Testis (tissue), 3 donors: ENCODE measurements around the gene CACNA1C. TPM values are rescaled to one million over a fixed set of nuclear protein-coding genes. Genes with fewer than 3 reads are reported as not detected.

Source experiments
- DNase-seq: peaks from one replicate; pipeline ENCODE4 v3.0.0-alpha.2; 2019
- H3K27ac ChIP-seq, 2 donors: fragments of 200-600 bp; sonication (generic); one replicate each; pipeline ENCODE4 v1.5.1; 2019
- H3K27me3 ChIP-seq: fragments of 200-600 bp; sonication (generic); one replicate; pipeline ENCODE4 v1.5.1; 2019
- H3K36me3 ChIP-seq: fragments of 200-600 bp; sonication (generic); one replicate; pipeline ENCODE4 v1.5.1; 2017; ENCODE audit warnings: low read depth; ENCODE audit errors: missing control alignments
- H3K4me1 ChIP-seq: fragments of 200-600 bp; sonication (generic); one replicate; pipeline ENCODE4 v1.5.1; 2019
- H3K4me3 ChIP-seq, 2 donors: fragments of 200-600 bp; sonication (generic); one replicate each; pipeline ENCODE4 v1.5.1; 2017 to 2019
- H3K9me3 ChIP-seq: fragments of 200-600 bp; sonication (generic); one replicate; pipeline ENCODE4 v1.5.1; 2017
- POLR2A ChIP-seq: fragments of 450-650 bp; IDR thresholded peaks from one replicate; pipeline ENCODE4 v1.6.1; 2017; ENCODE audit warnings: antibody characterized with exemption, mild to moderate bottlenecking, moderate library complexity
- WGBS, 2 donors: methylation state at CpG; one replicate each; pipeline ENCODE4 v1.1.5; 2018; 5-methylcytosine and 5-hydroxymethylcytosine counted together
- intact Hi-C: fragments of 100-400 bp; cut with DNase I; formaldehyde crosslinking; loops from one replicate; pipeline ENCODE4 v1.15.1; 2023; ENCODE audit warnings: low total_unique reads
- polyA plus RNA-seq: library from polyadenylated mRNA; stranded (reverse); fragments of 350-450 nt; fragmentation: Illumina TruSeq; extraction: RNeasy Lipid Tissue Mini Kit (QIAGEN cat#74804); gene quantifications from one replicate; pipeline ENCODE4 v1.2.3, GENCODE V29; 2014; ENCODE audit warnings: low read depth, low replicate concordance; ENCODE audit not compliant: insufficient read depth
- total RNA-seq, 2 donors: library from RNA; depleted of rRNA; stranded (reverse); fragments of >200 nt; gene quantifications; one replicate each; pipeline ENCODE4 v1.2.3, GENCODE V29; 2016
- TF ChIP-seq, protein P1 (sequence below), 3 experiments: fragments of 450-650 bp in 2 of 3; fragments of 200-600 bp in 1 of 3; sonication (generic) in 1 of 3; IDR thresholded peaks; one replicate each; pipeline ENCODE4 v1.5.1; 2016 to 2019; ENCODE audit warnings: antibody characterized with exemption in 3 of 3, mild to moderate bottlenecking in 2 of 3, moderate library complexity in 1 of 3

The CACNA1C gene
- total and polyA plus RNA-seq, 3 donors from 2014 or later, result 20.3 to 36.8 (median 32.0) TPM

DNA sequence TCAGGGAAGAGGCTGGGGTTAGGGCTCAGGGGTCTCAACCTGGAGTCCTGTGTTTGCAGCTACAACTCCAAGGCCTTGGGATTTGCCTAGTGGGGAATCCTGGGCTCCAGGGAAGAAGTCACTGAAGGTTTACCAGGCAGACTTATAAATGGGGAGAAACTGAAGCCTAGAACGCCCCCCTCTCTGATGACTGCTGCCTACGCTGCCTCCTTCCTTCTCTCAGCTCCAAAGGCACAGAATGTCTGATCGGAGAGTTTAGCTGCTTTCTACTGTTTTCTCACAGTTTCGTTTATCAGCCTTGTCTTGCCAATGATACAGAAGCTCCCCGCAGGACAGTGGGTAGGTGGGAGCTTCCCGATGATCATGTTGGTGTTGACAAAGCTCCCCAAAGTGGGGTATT, 101.7 kb downstream of the CACNA1C start:
- intact Hi-C loops, result no loop called here
- Histone ChIP-seq H3K4me1 (no peaks in the 10 kb centered on the region), H3K36me3 (no peaks in the 10 kb centered on the region), H3K27ac (no peak overlapping the region), H3K4me3 (no peak overlapping the region), H3K27me3 (no peaks in the 10 kb centered on the region), H3K9me3 (no peaks in the 10 kb centered on the region)
- TF ChIP-seq POLR2A, result no peak
- TF ChIP-seq, protein P1, sequence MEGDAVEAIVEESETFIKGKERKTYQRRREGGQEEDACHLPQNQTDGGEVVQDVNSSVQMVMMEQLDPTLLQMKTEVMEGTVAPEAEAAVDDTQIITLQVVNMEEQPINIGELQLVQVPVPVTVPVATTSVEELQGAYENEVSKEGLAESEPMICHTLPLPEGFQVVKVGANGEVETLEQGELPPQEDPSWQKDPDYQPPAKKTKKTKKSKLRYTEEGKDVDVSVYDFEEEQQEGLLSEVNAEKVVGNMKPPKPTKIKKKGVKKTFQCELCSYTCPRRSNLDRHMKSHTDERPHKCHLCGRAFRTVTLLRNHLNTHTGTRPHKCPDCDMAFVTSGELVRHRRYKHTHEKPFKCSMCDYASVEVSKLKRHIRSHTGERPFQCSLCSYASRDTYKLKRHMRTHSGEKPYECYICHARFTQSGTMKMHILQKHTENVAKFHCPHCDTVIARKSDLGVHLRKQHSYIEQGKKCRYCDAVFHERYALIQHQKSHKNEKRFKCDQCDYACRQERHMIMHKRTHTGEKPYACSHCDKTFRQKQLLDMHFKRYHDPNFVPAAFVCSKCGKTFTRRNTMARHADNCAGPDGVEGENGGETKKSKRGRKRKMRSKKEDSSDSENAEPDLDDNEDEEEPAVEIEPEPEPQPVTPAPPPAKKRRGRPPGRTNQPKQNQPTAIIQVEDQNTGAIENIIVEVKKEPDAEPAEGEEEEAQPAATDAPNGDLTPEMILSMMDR (IDR thresholded peaks at IDR 0.05), result no peak
- 88 to 94% methylated on average over 6 of the region's 6 CpGs for WGBS, 2 donors
- no peak for DNase-seq

DNA sequence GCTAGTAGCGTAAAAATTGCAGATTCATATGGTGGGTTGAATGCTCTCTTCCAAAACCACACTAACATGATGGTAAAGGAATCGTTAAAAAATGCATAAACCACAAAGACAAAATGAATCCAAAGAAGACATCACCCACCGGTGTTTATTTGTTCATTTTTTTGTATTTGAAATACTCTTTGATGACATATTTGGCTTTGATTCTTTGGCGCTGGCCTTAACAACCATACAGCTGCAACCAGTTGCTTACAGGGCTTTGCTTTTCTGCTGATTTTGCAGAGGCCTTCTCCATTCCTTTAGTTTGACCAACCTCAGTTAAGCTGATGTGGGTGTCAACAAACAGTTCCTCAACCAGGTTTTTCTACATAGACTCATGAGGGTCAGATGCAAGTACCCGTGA, 103.5 kb downstream of the CACNA1C start:
- no peak overlapping the region for H3K27ac ChIP-seq
- no peaks in the 10 kb centered on the region for H3K9me3 ChIP-seq
- no peak for TF ChIP-seq POLR2A
- TF ChIP-seq, protein P1 (IDR thresholded peaks at IDR 0.05), result no peak
- H3K4me3 ChIP-seq, result no peak overlapping the region
- no peaks in the 10 kb centered on the region for H3K27me3 ChIP-seq
- intact Hi-C loops, result no loop called here
- H3K36me3 ChIP-seq, result no peaks in the 10 kb centered on the region
- DNase-seq, result no peak
- no peaks in the 10 kb centered on the region for H3K4me1 ChIP-seq
- WGBS, 2 donors, result 87 to 92% methylated on average over 5 of the region's 5 CpGs

DNA sequence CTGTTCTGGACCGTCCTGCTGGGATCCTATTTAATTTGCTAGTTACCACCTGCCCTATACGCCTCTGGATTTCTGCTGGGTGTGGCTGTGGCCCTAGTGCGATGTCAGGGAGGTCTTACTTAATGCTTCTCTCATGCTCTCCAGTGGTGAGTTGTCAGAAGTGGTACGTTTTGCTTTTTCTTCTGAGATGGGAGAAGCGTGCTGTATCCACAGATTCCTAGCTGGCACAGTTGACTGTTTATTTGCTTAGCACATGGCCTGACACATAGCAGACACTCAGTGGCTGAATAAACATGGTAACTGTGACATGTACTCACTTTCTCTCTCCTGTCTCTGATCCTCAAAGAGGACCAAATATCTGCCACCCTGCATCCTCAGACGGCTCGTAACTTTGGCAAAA, 107.3 kb downstream of the CACNA1C start:
- H3K36me3 ChIP-seq, result no peaks in the 10 kb centered on the region
- H3K4me1 ChIP-seq, result peaks cover 20% of the 10 kb centered on the region
- H3K27me3 ChIP-seq, result no peaks in the 10 kb centered on the region
- no peaks in the 10 kb centered on the region for H3K9me3 ChIP-seq
- 86 to 92% methylated on average over 7 of the region's 7 CpGs for WGBS, 2 donors
- DNase-seq, result no peak
- intact Hi-C loops, result no loop called here
- no peak overlapping the region for H3K4me3 ChIP-seq
- no peak for TF ChIP-seq POLR2A
- TF ChIP-seq, protein P1 (IDR thresholded peaks at IDR 0.05), result no peak
- no peak overlapping the region for H3K27ac ChIP-seq

DNA sequence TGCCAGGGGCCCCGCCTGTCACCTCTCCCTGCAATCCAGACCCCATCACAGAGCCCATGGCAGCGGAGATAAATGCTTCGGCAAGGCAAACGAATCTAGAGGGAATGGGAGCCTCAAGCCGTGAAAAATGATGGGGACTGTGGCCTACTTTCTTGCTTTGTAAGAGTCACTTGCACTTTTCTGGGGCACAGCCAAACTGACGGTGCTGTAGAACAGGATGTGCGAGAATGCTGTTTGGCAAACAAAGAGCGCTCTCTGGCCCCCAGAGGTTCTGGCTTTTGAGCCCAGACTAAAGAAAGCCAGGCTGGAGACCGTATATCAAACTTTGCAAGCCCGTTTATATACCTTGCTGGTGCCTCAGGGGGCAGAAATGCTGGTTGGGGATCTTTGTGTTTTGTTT, 108.7 kb downstream of the CACNA1C start:
- Histone ChIP-seq H3K4me3 (no peak overlapping the region), H3K9me3 (no peaks in the 10 kb centered on the region), H3K27me3 (no peaks in the 10 kb centered on the region), H3K4me1 (peaks cover 20% of the 10 kb centered on the region), H3K36me3 (no peaks in the 10 kb centered on the region), H3K27ac (peak overlapping the region in 1 of 2 donors; percentile 66)
- TF ChIP-seq POLR2A, result no peak
- TF ChIP-seq, protein P1 (IDR thresholded peaks at IDR 0.05), result no peak
- DNase-seq, result peak; percentile 89
- intact Hi-C loops, result no loop called here
- 41 to 48% methylated on average over 10 of the region's 10 CpGs for WGBS, 2 donors

DNA sequence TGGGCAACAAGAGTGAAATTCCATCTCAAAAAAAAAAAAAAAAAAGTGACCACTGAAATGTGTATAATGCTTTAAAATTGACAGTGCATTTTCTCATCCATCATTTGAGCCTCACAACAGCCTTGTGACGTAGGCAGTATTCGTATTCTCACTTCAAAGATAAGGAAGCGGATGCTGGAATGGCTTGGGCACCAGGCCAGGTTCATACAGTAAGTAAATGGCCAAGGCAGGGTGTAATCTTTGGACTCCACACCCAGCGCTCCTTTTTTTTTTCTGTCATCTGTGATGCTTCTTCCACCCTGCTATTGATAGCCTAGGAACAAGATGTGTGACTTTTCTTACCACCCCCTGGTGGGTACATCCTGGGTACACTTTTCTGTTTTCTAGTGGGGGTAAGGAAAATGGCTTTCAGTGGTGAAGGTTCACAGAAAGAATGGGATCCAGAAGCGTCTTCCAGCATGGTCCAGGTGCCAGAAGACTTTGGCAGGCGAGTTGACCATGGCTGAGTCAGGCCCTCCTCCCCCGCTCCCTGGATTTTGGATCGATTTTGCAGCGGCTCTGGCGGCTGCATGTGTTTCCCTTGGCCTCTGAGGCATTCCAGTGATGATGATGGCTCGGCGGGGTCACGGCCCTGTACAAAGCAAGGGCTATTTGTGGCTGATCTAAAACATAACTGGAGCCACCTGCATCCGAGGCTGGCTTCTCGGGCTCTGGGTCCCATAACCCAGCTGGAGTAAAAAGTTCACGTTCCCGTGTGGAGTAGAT, 110.6 kb downstream of the CACNA1C start:
- H3K27ac ChIP-seq, result peak overlapping the region in 1 of 2 donors; percentile 56
- H3K9me3 ChIP-seq, result no peaks in the 10 kb centered on the region
- 36 to 50% methylated on average over 17 of the region's 17 CpGs for WGBS, 2 donors
- no peaks in the 10 kb centered on the region for H3K27me3 ChIP-seq
- intact Hi-C loops, result no loop called here
- no peak for TF ChIP-seq POLR2A
- TF ChIP-seq, protein P1 (IDR thresholded peaks at IDR 0.05), result no peak
- H3K4me1 ChIP-seq, result peaks cover 20% of the 10 kb centered on the region
- no peak overlapping the region for H3K4me3 ChIP-seq
- no peaks in the 10 kb centered on the region for H3K36me3 ChIP-seq
- peak; percentile 85 for DNase-seq
